Activated naive CD8-positive, alpha-beta T cell treated with anti-CD3 and anti-CD28 coated beads, Interleukin-2, amount 50 U/mL, for 16 hours (primary cell): ENCODE data around the gene MRPS34.

Source experiments
- DNase-seq: peaks from one replicate; pipeline ENCODE4 v3.0.0-alpha.2; 2020; ENCODE audit warnings: low read depth, low spot score

The MRPS34 gene

DNA sequence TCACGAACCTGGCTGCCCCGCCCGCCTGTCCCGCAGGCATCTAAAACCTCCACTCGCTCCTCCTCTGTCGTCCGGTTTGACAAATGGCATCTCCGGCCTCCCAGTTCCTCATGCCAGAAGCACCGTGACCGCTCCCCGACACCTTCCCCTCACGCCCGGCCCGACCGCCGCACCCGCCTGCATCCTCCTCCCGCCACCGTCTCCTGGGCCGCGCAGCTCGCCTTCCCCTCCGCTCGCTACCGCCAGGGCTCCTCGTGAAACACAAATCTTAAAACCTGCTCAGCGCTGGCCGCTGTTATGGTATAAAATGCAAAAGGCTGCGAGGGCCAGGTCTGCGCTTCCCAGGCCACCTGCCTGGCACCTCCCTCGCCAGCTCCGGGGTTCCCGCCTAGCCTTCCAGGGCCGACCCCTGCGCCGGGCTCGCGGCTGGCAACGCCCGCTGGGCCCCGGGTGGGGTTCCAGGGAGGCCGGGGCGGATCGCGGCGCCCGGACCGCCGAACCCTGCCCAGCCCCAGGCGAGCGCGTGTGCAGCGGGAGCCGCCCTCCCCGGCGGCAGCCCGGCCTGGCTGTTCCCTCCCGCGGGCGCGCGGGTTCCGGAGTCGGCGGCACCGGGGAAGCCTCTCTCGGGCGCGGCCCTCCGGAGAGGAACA lies 8.9 kb upstream of the MRPS34 start:
- DNase-seq, result no peak

DNA sequence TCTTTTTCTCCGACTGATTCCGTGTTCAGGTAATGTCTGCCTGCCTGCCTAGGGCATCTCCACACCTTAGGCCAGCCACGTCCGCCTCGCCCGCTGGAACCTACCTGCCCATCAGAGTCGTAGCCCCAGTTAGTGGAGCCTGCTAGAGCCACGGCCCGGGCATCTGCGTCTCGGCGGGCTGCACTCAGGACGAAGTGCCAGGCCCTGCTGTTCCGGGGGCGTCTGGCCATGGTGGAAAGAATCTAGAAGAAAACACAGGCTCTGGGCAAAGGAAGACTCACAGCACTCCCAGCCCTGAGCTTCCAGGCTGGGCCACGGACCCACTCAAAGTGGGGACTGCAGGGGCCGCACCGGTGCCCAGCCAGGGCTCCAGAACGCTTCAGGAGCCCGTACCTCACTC lies 8.3 kb upstream of the MRPS34 start:
- DNase-seq, result no peak

DNA sequence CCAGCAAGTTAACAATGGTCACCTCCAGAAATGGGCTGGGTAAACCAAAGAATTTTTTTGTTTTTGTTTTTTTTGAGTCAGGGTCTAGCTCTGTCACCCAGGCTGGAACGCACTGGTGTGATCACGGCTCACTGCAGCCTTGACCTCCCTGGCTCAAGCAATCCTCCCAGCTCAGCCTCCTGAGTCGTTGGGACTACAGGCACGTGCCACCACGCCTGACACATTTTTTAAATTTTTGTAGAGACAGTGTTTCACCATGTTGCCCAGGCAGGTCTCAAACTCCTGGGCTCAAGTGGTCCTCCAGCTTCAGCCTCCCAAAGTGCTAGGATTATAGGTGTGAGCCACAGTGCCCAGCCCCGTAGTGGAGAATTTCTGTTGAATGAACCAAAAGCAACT lies 7.7 kb upstream of the MRPS34 start:
- no peak for DNase-seq

DNA sequence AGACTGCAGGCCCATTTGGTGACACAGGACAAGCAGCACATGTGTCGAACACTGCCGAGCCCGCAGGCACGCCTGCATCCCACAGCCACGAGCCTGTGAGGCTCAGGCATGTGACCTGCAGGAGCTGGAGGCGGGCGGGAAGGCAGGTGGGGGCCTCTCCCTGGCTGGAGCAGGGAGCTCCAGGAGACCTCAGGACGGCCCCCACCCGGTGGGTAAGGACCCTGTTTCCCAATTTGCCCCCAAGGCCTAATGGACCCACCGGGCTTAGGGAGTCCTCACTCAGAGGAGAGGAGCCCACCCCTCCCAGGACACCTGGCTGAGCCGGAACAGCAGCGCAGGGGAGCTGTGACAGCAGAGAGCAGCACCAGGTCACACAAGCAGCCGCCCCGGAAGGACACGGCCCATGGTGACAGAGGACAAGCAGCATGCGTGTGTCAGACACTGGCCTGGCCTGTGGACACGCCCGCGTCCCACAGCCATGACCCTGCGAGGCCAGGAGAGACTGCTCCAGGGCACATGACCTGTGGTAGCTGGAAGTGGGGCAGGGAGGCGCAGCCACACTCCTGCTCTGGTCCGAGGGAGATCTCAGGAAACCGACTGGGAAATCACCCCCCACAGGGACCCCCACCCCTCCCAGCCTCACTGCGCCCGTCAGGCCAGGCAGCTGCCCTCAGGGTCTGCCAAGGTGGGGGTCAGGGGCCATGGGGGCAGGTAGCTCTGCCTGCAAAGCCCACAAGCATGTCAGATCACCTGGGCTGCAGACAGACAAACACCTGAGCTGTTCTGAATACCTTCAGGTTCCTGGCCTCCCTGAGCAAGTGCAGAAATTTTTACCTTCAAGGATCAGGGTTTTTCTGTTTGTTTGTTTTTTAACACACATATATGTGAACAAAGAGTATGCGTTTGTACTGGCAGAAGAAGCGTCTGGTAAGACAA lies 7.1 kb upstream of the MRPS34 start:
- no peak for DNase-seq

DNA sequence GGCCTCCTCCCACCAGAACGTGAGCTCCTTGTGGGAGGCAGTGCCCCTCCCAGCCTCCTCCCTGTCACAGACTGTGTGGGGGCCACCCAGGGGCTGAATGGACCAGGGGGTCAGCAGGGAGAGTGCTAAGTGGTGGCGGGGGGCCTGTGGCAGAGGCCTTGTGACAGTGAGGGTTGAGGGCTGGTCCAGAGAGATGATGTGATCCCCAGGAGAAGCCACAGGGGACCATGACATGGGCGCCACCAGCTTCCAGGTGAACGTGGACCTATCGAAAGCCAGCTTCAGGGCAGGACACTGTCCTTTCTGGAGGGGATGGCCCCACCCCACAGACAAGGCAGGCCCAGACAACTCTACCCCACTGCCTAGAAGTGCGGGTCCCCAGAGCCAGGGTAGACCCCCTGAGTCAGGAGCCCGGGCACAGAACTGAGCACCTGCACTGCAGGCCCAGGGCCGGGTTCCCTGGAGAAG lies 6.3 kb upstream of the MRPS34 start:
- no peak for DNase-seq

DNA sequence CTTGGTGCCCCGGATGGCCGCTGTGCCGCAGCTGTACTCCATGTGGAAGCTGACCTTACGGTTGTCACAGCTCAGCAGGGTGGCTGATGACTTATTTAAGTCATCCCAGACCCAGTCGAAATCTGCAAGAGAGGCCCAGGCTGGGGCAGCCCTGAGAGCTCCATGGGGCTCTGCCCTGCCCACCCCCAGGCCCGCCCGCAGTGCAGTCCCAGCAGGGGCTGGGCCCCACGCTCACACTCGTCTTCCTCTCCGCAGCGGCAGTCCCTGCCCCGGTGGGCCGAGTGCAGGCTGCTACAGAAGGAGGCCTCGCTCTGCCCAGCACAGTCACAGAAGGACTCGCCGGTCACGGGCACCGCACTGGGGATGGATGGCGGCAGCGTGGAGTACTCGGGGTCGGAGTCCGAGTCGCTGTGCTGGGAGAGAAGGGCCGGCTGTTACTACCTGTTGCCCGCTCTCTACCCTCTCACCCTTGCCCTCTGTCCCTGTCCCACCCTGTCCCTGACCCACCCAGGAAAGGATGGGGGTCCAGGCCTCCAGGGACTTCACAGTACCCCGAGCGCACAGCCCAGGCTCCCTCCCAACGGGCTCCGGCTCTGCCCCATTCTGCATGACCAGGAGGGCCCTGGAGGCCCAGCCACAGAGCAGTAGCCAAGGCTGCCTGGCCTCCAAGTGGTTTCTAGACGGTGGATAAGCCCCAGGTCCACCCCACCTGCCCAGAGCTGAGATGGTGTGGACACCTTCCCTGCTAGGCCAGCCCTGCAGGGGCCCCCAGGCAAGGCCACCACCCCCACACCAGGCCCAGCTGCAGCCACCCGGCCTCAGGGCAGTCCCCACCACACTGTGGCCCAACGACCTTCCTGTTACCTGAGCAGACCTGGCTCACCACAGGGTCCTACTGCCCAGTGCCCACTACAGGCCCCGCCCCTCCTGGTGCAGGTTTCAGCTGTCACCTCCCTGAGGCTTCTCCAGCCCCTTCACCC lies 5.6 kb upstream of the MRPS34 start:
- DNase-seq, result no peak

DNA sequence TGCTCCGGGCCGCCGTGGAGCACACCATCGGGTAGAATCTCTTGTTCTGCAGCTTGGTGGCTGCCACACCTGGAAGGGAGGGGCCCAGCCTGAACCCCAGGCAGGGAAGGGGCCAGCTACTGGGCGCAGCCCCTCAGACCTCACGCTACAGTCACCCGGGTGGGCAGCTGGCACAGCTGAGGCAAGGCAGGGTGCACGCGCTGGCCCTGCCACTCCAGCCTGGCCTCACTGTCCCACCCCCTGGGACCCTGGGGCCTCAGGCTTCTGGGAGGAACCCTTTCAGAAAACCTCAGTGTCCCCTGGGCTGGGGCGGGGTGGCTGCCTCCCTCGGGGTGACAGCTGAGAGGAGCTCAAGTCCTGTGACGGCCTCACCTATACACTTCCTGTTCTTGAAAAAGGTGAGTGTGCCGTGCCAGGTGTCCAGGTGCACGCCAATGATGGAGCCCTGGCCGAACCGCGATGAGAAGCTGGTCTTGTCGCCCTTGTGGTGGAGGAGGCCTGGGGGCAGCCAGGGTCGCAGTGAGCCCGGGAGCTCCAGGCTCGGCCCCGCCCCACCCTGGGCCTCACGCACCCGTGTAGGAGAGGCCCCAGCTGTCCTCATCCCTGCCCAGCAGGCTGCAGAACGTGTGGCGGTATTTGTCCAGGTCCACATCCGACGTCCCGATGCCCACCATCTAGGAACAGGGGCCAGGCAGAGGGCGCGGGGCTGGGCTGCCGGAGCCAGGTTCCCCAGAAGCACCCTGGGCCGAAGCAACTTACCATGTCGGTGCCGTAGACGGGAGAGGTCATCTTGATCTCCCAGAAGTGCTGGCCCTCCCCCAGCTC lies 4.7 kb upstream of the MRPS34 start:
- DNase-seq, result no peak

DNA sequence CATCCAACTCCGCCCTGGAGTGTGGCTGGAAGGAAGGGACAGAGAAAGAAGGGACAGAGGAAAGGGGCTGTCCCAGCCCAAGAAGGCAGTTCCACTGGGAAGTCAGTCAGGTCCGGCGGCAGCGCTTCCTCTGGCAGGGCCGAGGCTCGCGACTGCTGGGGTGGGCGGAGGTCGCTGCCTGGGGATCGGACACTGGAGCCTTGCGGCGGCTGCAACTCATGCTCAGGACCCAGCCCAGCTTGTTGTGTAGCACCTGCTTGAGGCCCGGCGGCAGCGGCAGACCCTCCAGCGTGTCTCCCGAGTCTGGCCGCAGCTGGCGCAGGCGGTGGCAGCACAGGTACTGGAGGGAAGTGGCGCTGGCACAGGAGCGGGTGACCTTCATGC lies 4.0 kb upstream of the MRPS34 start:
- no peak for DNase-seq

DNA sequence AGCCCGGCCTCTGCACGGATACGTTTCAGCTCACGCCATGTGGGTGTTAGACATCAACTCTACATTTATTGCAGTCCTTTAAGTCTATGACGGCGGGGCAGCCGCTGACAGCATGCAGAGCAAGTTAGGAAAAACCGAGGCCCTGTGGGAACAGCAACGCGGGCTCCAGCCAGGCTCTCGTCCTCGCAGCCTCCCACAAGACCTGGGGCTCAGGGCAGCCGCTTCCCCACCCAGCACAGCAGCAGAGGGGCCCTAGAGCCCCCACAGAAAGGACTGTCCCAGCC lies 3.7 kb upstream of the MRPS34 start:
- DNase-seq, result no peak

DNA sequence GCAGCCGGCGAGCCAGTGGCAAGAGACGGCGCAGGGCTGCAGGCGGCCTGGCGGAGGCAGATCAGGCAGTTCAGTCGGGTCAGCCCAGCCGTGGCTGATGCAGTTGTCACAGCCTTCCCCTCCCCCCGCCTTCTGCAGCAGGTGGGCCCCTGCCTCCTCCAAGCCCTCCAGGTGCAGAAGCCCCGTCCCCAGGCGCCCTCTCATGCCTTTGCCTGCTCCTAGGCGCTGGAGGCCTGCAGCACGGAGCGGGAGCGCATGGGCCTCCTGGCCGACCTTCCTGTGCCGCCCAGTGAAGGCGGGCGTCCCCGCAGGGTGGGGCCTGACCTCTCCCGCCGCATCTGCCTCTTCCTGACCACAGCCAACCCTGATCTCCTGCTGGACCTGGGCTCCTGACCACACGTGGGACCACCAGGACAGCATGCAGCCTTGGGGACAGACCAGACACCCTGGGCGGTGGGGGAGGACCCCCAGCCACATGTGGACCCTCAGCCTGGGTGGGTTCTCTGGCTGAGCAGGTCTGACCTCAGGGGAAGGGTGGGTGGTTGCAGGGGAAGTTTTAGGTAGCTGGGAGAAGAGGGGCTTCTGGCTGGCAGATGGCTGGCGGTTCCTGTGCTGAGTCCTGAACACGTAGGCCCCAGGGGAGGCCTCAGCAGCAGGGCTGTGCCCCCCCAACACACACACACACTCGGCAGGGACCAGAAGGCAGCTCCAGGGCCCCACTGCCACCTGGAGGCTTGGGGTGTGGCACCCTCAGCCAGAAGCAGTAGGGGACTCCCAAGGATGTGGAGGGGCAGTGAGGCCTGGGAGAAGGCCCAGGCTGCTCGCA lies 3.1 kb upstream of the MRPS34 start:
- DNase-seq, result no peak

DNA sequence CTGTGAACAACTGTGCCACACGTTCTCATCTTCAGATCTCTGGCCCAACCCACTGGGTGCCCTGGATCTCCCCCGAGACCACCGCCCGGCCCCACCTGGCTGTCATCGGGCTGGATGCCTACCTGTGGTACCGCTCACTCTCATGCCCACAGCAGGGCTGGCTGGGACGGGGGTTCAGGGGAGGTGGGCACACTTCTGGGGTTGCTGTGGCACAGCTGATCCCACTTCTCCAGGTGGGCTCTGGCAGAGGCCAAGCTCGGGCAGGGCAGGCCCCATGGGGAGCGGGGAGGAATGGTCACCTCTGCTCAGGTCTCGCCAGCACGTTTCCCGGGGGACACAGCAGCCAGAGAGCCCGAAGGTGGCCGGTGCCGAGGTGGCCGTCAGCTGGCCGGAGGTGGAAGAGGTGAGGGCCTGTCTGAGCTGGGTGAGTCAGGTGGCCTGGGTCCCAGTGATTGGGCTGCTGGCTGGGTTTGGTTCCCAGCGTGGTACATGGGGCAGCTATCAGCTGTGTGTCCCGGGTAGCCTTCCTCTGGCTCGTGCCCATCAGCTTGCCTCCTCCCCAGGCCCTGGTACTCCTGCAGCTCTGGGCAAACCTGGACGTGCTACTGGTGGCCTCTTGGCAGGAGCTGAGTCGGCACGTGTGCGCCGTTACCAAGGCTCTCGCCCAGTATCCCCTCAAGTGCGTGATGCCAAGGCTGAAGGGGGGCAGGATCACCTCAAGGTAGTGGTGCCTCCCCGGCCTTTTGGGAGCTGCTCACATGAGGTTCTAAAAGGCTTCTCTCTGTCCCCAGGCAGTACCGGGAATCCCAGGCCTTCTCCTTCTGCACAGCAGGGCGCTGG lies 2.3 kb upstream of the MRPS34 start:
- no peak for DNase-seq

DNA sequence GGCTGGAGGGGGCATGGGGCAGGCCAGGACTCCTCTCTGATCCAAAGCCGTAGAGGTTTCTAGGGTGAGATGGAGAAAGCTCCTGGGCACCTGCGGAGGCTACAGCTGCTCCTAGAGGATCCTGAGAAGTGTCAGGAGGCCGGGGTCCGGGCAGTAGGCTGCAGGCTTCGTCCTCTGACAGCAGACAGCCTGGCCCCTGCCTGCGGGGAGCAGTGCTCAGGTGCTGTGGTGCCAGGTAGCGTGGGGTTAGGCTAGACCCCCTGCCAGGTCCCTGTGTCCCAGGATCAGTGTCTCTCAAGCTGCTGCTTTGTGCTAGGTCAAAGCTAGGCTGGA lies 1.5 kb upstream of the MRPS34 start:
- DNase-seq, result no peak

DNA sequence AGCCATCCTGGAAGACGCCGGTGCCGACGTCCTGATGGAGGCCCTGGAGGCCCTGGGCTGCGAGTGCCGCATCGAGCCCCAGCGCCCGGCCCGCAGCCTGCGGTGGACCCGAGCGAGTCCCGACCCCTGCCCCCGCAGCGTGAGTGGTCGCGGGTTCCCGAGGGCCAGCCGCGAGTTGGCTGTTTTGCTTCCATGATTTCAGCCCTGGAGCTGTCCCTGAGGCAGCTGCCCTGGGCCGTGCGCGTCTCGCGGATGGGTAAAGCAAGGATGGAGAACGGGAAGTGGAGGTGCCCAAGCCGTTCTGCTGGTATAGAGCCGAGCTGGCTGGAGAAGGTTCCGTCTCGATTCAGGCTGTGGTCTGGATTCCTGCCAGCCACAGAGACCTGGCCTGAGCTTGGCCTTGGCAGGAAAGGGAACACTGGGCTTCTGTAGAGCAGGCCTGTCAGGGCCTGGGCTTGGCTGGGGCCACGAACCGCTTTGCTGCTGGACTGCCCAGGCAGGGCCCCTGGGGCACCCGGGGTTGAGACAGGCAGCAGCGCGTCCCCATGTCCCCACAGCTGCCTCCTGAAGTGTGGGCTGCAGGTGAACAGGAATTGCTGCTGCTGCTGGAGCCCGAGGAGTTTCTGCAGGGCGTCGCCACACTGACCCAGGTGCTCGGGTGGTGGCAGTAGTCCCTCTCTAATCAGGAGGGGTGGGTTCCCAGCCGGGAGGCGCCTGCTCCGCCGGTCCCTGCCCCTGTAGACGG lies 941 bp upstream of the MRPS34 start:
- DNase-seq, result no peak

DNA sequence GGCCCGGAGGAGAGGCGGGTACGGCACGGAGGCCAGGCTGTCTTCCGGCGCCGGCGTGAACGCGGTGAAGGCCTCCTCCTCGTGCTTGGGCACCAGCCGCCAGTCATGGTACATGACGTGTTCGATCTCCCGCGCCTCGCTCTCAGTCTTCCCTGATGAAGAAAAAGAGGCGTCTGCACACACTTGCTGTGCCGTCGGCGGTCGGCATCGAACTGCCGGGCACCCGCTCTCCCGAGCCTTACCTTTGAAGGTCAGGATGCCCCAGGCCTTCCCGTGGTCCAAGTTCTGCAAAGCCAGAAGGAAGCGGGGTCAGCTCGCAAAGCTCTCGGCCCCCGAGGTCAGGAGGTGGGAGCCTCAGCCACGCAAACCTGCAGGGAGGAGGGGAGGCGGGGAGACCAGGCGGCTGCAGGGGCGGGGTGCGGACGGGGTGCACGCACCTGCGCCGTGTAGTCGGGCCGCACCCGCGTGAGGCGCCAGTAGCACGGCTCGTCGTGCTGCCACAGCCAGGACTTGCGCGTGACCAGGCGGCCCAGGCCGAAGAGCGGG lies 499 bp downstream of the MRPS34 start, which contains the start of gene EME2:
EME2 (plus strand) TSS at position 449 of the 546 bp plus-strand sequence. CDS start 418 bp downstream, outside the sequence.
- no peak for DNase-seq

DNA sequence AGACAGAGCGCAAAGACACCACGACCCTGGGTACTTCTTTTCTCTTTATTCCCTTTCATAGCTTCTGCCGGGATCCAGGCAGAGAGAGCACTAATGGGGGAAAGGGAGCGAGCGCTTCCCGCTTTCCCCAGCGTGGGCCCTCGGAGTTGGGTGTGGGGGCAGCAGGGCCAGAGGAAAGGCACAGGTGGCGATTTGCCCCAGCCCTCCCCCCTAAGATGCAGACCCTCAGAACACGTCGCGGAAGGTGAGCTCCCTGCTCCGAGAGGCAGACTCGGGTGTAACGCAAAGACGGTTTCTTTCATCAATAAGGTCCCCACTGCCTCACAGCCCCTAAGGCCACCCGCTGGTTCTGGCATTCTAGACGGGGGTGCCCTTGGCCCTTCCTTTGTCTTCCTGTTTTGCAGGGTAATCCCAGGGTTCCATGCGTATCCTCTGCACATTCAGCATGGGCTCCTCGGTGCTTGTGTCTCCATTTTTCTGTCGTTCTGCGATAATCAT lies 1.0 kb downstream of the MRPS34 start:
- DNase-seq, result no peak

DNA sequence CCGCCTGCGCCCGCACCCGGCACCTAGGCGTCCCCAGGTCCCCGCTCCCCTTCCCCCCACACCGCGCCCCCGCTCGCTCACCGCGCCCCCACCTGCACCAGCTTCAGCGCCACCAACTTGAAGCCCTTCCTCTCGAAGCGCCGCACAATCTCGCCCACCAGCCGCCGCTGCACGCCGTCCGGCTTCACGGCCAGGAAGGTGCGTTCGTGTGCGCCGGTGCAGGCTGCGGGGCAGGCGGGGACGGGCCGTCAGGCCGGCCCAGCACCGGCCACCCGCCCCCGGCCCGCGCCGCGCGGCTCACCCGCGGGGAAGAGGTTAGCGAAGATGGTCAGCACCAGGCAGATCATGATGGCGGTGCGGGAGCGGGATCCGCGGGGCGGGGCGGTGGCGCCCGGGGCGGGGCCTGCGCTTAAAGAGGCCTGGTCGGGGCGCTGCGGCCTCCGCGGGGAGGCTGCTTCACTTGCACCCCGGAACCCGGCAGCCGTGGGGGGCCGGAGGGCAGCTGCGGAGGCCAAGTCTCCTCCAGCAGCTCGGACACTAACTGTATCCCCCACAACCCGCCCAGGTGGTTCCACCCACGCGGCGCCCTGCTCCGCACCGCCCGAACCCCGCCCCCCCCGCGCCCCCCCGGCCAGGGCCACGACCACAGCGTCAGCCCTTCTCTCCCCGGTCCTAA lies 1.6 kb downstream of the MRPS34 start, which contains the start of gene NME3:
NME3 (minus strand) TSS at position 356 of the 676 bp plus-strand sequence; CDS start at position 347, 9 bp downstream.
- peak; percentile 47 for DNase-seq
